ENCODE measurements around the gene ZNF575.
A peak's percentile ranks its signal among the peaks of the same experiment; 100 is the strongest.
"Not testable (repeated sequence)": the region's sequence is repeated elsewhere in the genome, so short reads cannot be mapped to it uniquely, and the experiment has no call there.

Gene ZNF575

DNA sequence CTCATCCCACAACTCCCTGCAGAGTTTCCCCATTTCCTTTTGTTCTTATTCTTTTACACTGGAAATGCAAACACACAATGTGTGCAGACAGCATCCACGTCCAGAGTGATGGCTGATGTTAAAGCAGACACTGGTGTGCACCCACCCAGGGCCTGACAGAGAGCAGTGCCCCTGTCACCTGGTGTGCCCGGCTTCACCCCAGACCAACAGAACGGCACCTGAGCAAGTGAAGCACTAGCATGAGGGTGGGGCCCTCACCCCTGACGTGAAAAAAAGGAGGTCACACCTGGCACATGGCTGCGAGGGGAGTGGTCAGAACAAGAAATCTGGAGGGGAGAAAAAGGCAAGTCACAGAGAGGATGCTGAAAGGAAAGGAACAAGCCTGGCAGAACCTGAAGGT is 12.3 kb downstream of the ZNF575 start:
- DNase-seq: no peak

DNA sequence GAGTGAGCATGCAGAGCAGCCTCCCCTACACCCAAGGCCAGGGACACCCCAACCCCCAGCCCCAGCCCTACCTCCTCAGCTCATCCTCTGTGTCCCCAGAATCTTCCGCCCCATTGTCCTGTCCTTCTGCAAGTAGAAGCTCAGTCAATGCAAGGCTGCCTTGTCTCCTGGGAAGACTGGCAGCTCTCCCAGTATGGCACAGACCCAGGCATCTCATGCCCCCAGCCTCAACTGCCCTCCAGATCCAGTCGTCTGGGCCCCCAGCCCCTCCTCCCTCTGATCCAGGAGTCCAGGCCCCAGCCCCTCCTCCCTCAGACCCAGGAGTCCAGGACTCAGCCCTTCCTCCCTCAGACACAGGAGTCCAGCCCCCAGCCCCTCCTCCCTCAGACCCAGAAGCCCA is 13.0 kb downstream of the ZNF575 start:
- no peak for DNase-seq

DNA sequence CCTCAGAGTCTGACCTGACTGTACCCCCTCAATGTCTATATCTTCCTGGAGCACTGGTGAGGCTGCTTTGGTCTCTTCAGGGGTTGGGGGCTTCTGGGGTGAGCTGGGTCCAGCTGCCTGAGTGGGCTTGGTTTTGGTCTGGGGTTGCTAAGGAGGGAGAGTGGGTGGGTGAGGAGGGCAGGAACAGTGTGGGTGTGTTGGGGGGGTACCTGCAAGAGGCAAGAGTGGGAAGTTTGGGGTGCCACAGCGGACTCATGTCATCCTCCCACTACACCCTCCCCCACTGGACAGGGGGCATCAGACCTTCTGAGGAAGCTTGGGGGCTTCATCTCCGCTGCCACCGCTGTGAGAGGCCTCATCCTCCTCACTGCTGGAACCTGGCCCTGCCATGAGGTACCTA is 13.6 kb downstream of the ZNF575 start:
- DNase-seq: no peak

DNA sequence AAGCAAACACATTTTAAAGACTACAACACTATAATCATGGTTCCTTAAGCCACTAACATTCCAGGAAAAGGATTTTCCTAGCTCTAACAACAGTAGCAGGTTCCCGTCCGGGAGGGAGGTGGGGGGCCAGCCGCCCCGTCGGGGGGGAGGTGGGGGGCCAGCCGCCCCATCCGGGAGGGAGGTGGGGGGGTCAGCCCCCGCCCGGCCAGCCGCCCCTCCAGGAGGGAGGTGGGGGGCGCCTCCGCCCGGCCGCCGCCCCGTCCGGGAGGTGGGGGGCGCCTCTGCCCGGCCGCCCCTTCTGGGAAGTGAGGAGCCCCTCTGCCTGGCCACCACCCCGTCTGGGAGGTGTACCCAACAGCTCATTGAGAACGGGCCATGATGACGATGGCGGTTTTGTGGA is 14.9 kb downstream of the ZNF575 start:
- DNase-seq: not testable (repeated sequence)

DNA sequence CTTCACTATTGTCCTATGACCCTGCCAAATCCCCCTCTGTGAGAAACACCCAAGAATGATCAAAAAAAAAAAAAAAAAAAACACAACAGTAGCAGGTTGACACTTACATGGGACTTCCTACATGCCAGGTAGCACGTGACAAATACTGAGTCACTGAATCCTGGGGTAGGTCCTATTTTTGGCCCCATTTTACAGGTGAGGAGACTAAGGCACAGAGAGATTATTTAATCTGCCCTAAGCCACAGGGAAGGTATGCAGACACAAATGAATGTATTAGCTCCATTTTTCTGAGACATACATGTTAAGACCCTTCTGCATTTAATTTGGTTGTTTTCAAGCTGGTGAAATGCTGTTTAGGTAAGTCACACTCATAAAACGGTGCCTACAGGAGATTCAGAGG is 15.7 kb downstream of the ZNF575 start:
- DNase-seq: no peak

DNA sequence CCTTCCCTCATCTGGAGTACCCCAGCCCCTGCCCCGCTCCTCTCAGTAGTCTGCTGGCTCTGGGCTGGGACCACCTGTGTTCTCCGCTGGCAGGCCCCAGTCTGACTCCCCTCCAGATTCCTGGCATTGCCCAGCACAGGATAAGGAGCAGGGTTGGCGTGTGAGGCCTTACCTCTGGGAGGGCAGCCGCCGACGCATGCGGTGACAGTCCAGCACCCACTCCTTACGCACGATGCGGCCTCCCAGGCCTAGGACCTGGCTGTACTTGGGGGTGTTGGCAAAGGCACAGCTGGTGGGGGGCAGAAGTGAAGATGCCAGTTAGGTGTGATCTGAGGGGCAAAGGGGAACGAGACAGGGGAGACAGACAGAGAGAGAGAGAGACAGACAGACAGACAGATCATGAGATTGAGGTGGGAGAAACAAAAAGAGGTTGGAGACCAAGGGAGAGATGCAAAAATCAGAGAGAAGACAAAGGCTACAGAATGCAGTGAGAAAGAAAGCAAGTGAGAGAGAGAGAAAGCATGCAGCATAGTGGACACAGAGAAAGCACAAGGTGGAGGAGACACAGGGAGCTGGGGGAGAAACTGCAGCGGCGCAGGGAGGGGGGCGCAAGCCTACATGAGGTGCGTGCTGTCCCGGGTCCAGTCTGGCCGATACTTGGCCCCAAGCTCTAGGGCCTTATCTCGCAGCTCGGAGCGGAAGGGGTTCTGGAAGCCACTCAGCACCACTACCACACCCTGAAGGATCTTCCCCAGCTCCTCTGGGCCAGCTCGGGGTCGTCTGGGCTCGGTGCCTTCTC is 18.6 kb downstream of the ZNF575 start:
- no peak for DNase-seq

DNA sequence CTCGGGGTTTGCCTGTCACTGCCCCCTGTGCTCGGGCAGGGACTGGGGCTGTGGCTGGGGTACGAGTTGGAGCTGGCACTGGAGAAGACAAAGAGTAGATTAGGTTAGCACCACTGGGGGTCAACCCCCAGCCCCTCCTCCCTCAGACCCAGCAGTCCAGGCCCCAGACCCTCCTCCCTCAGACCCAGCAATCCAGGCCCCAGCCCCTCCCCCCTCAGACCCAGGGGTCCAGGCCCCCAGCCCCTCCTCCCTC is 19.1 kb downstream of the ZNF575 start:
- no peak for DNase-seq

DNA sequence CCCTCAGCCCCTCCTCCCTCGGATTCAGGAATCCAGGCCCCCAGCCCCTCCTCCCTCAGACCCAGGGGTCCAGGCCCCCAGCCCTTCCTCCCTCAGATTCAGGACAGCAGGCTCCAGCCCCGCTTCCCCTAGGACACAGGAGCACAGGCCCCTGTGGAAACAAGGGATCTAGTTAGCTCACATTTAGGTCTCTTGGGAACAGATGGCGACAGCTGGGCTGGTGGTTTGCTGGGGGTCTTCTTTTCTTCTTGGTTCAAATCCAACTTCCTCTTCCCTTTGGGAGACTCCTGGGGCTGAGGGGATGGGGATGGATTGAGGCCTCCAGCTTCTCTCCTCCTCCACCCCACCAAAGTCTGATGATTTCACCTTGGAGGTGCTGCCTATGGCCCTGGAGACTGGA is 19.6 kb downstream of the ZNF575 start:
- no peak for DNase-seq

DNA sequence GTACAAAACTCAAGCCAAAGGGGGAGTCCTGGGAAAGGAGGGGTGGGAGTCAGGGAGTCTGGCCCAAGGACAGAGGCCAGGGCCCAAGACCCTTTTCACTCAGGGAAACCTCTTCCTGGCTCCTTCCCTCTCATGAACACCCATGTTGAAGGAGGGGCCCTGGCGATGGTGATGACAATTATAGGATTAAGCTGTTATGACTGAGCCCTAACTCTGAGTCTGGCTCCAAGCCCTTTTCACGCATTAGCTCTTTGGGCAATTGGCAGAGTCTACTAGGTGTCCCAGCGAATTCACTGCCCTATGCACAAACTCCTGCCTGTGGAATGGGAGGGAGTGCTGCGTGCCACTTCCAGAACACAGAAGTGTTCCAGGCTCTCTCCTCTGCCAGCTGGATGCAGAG is 20.7 kb downstream of the ZNF575 start:
- no peak for DNase-seq

DNA sequence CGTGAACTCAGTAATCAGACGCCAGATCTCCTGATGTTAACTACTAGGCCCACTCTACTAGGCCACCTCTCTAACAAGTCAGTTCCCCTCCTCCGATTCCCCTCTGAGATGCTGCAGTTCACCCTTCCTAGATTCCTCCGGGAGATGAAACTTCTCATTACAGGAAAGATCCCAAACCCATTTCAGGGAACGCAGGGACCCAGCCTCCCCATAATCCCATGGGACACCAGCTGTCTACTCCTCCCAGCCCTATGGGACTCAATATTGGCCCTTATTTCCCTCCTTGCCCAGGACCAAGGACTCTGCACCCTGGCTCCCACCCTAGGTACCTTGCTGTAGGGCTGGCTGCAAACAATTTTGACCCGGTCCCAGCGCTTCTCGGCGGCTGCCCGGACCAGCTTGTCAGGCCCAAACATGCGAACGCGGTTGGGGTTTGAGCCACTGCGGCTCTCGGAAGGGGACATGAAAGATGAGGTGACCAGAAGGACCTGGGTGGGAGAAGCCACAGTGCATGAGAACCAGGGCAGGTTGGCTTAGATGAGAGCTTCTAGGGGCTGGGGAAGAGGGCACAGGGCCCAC is 21.4 kb downstream of the ZNF575 start:
- no peak for DNase-seq

DNA sequence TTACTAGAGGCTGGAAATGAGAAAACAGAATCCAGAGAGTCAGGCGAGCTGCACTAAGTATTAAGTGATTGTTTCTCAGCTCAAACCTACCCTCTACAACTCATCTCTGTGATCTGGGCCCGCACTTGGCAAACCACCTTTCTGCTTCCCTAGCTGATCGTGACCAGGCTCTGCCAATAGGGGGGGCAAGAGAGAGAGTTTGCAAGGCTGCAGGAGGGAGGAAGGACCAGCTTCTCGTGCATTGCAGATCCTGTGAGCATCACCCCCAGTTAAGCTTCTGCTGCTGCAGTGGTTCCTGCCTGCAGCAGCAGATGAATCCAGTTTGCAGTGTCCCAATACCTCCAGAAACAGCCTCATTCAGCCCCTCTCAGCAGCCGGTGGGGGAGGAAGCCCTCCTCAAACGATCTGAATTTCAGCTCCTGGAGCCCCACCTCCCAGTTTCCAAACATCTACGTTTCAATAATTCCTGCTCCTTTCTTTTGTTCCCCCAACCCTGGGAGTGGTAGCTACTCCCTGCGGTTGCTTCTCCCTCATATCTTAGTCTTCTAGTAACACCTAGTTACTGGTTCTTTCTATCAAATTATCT is 22.3 kb downstream of the ZNF575 start:
- peak; percentile 50 to 77 for DNase-seq

DNA sequence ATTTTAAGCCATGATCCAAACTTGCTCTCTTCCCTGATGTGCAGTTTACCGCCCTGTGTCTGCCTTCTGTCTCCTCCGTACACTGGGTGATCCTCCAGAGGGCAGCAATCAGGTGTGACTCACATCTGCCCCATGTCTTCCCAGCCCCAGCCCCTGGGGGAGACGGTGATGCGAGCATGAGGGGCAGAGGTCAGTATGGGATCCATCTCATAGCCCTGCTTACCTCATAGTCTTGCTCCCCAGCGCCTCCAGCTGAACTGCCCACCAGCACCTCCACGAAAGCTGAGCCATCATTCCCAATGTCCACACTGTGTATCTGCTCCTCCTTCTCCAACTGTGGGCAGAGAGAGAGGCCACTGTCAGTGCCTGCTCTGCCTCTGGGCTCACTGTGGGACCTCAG is 27.7 kb downstream of the ZNF575 start:
- DNase-seq: no peak

DNA sequence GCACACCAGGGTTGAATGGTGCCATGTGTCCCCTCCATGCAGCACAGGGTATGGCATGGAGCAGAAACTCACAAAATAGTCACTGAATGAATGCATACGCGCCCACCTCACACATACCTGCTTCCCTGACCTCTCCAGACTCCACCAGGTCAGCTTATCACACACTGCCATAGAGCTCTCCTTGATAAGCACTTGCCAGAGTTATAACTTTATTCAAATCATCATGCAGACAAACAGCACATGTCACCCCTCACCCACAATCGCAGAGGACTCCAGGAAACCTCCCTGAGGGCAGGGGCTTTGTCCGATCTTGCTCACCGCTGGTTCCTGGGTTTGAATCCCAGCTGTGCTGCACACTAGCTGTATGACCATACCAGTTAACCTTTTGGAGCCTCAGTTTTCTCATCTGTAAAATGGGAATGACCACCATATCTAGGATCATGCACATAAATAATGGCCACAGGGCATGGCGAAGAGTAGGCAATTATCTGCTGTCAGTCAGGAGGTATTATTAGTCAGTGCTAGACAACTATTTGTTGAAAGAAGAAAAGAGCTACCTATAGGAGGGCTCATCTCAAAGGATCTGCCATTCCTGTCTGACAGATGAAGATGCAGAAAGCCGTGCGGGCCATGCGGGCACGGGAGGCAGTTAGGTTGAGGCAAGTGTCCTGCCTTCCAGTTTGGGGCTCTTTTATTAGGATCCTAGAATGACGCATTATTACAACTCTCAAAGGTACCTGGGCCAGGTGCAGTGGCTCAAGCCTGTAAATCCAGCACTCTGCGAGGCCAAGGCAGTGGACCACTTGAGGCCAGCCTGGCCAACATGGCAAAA is 28.4 kb downstream of the ZNF575 start:
- DNase-seq: no peak

DNA sequence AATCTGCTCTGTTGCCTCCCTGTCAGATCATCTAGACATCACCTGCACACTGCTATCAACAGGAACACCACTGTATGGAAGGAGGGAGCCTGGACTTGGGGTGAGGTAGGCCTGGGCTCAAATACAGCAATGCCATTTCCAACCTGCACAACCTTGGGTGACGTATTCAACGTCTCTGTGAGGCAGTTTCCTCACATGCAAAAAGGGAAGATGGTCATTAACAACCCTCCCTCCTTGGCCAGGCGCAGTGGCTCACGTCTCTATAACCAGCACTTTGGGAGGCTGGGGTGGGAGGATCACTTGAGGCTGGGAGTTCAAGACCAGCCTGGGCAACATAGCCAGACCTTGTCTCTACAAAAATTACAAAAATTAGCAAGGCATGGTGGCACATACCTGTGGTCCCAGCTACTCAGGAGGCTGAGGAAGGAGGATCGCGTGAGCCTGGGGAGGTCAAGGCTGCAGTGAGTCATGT is 29.3 kb downstream of the ZNF575 start:
- DNase-seq: no peak

DNA sequence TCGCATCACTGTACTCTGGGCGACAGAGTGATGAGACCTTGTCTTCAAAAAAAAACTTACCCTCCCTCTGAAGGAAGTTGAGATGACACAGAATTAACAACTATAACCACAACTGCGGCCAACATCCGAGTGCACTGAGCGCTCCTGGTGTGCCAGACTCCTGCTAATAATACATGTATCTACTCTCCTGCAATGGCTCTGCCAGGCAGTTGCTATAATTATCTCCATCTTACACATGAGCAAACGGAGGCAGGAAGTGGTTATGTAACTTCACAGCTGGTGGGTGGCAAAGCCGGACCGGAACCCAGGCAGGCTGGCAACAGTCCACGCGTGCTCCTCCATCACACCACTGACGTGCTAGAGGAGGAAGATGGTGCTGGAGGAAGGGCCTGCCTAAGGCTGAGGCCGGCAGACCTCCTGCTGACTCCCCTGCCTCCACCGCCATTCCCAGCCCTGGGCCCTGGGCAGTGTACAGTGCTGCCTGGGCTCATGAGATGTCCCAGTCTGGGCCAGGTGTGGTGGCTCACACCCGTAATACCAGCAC is 29.8 kb downstream of the ZNF575 start:
- DNase-seq: peak; percentile 65 to 90

DNA sequence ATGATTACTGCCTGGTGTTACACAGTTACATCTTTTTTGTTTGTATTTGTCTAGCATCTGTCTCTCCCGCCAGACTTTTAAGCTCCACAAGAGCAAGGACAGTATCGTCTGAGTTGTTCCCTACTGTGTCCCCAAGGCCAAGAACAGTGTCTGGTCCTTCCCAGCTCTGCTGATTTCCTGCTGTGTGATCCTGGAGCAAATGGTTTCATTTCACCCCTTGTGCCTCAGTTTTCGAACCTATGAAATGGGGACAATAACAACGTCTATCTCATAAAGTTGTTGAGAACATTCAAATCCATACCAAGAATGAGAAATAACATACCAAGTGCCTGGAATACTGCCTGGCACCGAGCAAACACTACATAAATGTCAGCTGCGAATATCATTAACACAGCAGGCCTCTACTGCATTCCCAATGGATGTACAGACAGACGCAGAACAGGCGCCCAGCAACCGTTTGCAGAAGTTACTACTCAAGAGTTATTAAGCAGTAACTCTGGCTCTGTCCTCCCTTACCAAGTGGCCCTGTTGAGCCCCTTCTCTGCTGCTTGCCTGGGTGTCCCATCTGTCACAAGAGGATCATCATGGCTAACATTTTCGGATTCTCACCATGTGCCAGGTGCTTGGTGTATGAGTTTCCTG is 30.9 kb downstream of the ZNF575 start:
- no peak for DNase-seq

DNA sequence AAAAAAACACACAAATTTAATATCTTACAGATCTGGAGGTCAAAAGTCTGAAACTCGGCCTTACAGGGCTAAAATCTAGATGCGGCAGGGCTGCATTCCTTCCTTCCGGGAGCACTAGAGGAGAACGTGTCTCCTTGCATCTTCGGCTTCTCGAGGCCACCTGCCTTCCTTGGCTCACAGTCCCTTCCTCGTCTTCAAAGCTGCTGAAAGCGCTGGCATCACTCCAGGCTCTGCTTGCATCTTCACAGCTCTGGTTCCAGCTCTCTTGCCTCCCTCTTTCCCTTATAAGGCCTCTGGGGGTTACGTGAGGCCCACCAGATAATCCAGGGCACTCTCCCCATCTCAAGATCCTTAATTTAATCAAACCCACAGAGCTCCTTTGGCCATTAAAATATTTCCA is 31.8 kb downstream of the ZNF575 start:
- DNase-seq: peak in 1 of 2 experiments; percentile 11

DNA sequence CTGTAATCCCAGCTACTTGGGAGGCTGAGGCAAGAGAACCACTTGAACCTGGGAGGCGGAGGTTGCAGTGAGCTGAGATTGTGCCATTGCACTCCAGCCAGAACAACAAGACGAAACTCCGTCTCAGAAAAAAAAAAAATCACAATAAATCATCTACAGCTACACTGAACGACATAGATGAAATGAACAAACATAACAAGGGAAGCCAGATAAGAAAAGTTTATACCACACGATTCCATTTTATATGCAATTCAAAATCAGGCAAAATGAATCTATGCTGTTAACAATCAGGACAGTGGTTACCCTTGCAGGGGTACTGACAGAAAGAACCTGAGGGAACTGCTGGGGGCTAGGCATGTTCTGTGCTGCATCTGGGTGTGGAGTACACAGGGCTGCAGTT is 36.7 kb downstream of the ZNF575 start:
- DNase-seq: no peak

DNA sequence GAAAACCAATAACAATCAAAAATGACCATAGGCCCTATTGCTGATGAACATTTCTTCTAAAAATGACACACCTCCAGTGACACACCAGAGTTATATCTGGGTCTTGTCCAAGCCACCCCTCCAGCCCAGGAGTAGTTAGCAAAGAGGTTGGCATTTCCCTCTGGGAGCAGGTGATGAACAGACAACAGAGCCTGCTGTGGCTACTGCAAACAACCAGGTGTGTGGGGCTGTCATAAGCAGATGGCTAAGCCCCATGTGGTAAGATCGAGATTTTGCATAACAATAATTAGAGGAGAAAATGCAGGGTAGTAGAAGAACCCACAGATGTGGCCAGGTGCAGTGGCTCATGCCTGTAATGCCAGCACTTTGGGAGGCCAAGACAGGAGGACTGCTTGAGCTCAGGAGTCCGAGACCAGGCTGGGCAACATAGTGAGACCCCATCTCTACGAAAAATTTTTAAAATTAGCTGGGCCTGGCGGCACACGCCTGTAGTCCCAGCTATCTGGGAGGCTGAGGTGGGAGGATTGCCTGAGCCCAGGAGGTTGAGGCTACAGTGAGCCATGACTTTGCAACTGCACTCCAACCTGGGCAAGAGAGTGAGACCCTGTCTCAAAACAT is 37.3 kb downstream of the ZNF575 start:
- no peak for DNase-seq

DNA sequence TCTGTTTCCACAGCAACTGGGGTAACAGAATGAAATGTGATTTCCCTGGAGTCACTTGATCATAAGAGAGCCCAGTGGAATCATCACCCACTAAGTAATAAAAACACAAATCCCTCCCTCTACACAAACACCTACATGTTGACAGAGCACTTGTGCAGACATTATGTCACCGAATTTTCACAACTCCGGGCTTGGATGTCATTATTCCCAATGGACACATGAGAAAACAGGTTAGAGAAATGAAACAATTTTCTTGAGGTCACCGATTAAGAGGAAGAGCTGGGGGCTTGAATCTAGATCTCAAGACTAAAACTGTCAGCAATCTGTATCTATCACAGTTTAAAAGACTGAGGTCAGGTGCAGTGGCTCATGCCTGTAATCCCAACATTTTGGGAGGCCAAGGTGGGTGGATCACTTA is 39.2 kb downstream of the ZNF575 start:
- DNase-seq: no peak

DNA sequence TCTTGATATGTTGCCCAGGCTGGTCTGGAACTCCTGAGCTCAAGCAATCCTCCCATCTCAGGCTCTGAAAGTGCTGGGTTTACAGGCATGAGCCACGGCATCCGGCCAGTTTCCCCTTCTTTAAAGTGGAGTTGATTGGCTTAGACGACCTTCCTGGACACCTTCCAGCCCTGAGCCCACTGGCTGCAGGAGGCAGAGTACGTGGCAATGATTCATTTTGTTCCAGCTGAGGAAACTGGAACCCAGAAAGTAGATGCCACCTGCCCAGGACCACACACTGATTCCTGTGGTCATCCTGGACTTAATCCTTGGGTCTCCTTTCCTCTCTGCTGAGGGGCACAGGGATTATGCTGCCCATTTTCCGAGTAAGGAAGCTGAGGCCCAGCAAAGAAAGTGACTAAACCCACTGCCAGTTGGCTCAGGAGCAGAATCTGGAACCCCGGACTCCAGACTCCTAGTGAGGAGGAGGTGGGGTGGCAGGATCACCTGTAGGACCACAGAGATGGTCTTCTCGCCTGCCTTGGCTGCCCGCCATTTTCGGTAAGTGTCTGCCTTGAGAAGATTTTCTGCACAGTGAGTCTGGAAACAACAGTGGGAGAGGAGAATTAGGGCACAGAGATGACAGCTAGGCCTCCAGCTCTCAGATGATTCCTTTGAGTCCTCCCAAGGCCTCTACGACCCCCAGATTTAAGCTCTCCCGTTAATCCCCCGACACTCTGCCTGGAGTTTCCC is 41.6 kb downstream of the ZNF575 start:
- no peak for DNase-seq
